GM21423 (cell line): ENCODE measurements around the gene PTPRJ.

Source experiments
- ATAC-seq: cut with Tn5 transposase; IDR thresholded peaks from one replicate; pipeline ENCODE4 v1.9.1; 2021; ENCODE audit warnings: mild to moderate bottlenecking, moderate library complexity; ENCODE audit not compliant: unreplicated experiment

Gene PTPRJ

DNA sequence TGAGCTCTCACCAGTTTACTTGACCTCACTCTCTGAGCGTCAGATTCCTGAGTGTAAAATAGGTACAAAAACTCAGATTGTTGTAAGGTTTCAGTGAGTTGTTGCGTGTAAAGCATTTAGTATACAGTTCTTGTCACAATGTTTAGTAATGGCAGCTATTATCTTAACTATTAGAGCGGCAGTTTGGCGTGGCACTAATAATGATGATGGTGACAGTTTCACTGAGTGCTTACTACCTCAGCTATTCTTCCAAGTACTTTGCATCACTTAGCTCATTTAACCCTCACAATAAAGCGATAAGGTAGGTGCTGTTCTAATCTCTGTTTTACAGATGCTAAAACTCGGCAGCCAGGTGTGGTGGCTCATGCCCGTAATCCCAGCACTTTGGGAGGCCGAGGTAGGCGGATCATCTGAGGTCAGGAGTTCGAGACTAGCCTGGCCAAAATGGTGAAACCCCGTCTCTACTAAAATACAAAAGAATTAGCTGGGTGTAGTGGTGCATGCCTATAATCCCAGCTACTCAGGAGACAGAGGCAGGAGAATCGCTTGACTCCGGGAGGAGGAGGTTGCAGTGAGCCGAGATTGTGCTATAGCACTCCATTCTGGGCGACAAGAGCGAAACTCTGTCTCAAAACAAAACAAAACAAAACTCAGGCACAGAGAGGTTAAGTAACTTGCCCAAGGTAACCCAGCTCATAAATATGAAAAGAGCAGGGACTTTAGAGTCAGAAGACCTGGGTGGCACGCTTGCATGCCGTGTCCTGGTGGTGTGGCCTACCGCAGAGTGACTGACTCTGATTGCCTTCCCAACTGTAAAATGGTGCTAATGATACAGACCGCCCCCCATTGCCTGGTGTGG, 76.2 kb downstream of the PTPRJ start:
- no peak for ATAC-seq

- ATAC-seq = no peak
These were observed 77.7 kb downstream of the PTPRJ start for GRCh38 chr11:48058064-48058463.

GRCh38 chr11:48058788-48059187, 78.4 kb downstream of the PTPRJ start:
- no peak for ATAC-seq

- ATAC-seq = no peak
These were observed 82.3 kb downstream of the PTPRJ start for GRCh38 chr11:48062649-48063048.

DNA sequence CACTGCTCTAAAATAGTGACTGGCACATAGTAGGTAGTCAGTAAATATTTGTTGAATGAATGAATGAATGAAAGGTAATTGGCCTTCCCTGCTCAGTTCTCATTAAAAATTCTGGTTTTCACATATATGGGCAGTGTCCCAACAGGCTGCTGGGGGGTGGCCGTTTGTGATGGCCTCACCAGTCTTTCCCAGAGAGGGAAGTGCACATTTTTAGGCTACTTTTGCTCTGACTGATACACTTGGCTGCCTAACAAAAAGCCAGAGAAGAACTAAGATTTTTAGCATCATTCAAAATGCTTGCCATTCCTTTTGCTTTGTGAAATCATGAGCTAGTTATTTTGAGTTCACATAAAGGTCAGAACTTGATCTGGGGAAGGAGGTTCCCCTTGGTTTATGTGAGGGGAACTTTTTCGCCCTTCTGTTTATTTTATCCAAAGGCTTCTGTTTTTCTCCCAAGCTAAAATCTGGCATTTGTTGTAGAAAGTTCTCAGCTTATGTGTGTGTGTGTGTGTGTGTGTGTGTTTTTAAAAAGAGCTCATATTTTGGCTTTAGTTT, 83.1 kb downstream of the PTPRJ start:
- ATAC-seq = no peak

GRCh38 chr11:48064306-48064705, 83.9 kb downstream of the PTPRJ start:
- no peak for ATAC-seq

DNA sequence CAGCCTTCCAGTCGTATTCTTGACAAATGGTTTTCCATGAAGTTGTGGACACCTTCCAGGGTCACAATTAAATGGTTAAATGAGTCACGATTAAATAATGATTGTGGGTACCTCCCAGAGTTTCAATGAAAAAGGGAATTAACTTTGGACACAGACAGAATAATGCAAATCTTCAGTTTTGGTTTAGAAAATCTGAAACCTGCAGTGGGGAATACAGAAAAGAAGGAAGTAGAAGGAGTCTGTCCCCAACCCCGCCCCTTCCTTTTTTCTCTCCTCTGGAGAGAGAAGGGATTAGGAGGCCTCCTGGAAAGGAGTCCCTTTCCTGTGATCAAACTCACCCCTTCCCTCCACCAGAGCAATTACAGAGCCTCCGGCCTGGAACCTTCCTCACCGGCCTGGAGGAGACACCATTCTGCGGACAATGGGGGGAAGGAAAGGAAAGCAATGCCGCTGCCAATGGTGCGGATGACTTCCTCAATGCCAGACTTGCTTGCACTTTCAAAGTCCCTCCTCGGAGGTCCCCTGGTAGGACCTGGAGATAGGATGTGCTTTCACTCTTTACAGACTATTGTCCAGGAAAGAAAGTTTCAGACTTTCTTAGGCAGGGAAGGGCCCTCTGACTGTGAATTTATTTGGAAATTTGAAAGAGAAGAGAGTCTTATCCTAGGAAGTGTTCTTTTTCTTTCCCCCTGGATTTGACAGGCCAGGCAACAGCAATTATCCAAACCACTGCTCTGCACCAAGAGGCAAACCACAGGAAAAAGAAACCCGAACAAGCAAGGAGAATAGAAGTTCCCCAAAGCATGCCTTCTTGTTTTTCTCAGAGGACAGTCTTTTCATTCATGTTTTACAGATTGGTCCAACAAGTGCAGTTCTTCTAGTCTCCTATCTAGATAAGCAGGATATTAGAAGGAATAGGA, 86.8 kb downstream of the PTPRJ start:
- ATAC-seq = no peak

DNA sequence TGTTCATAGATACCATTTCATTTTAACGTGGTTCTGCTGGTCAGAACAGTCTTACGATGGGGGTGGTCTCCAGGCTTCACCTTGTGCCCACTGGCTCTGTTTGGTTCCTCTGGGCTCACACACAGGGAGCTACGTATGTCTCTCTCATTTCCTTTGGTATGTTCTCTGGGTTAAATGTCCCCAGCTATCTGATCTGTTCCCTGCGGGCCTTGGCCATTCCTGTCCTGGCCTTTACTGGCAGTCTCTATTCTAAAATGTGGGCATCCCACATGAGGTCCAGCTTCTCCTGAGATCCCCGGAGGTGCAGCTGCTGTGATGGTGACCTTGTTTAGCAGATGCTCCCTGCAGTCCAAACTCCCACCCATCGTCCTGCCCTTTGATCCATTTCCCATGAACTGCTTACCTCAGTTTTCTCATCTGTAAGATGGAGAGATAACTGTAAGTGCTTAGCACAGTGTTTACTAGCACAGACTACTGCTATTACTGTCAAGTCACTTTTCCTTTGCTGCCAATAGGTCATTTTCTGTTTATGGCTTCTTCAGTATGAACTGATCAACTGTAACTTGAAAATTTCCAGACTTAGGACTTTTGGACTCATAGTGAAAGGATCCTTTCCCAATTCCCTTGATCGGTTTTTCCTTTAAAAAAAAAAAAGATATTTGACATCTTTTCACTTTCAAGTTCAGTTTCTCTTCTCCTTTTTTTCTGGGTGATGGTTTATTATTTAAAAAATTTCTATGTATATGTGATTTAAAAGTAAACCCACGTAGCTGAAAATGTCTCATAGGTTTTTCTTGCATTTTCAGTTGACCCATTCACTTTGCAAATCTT, 92.9 kb downstream of the PTPRJ start:
- no peak for ATAC-seq

- no peak for ATAC-seq
These were observed 94.2 kb downstream of the PTPRJ start for GRCh38 chr11:48074425-48075181.

GRCh38 chr11:48075637-48076036, 95.3 kb downstream of the PTPRJ start:
- no peak for ATAC-seq

- no peak for ATAC-seq
These were observed 96.9 kb downstream of the PTPRJ start for GRCh38 chr11:48077251-48077650.

GRCh38 chr11:48078689-48079088, 98.3 kb downstream of the PTPRJ start:
- ATAC-seq = no peak

DNA sequence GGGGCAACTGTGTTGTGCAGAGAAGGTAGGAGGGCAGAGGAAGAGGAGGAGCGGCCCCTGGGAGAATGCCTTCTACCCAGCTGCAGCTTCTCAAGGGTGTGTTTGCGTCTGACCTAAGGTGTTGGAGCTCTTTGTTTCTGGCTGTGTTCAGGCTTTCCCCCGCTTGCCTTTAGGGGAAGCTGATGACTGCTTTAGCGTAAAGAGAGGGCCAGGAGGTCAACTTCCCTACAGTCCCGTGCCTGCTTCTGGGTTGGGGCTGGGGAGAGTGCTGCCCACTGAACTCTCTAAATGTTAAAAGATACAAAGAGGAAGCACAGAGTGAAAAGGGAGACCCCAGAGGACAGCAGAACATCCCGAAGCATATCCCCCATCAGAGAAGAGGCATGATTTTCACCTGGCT, 99.2 kb downstream of the PTPRJ start:
- no peak for ATAC-seq

GRCh38 chr11:48080301-48080861, 100.0 kb downstream of the PTPRJ start:
- ATAC-seq = no peak

DNA sequence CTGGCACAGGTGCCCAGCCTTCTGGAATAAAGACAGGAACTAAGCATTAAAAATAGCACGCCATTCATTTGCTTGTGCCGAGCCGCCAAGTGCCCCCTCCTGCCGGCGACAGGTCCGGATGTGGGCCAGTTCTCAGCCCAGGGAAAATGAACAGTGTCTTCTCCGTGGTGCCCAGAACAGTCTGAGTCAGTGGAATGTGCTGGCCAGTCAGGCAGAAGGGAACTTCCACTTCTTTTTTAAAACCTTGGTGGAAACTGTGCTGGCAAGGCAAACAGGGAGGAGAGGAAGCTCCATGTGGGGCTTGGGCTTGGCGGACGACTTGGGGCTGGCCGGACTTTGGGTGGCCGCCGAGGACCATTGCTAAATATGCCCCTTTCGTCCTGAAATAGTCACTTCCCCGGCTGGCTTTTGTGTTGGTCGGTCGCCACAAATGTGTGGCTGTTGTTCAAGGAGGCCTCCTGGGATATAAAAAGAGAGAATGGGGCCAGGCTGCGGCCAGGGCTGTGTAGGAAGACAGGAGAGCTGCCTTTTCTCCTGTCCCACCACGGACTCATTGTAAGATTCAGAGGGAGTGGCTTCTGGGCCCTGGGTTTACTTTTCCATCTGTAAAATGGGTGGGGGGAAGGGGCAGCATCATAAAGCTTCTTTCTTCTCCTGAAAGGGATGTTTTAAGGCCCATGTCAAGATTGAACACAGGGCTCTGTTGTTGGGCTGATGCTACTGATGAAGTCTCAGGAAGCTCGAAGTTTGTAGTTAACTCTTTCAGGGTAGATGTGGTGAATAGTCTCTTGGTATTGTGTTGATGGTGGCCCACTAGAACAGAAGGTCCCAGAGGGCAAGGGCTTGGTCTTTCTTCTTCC, 101.0 kb downstream of the PTPRJ start:
- no peak for ATAC-seq

DNA sequence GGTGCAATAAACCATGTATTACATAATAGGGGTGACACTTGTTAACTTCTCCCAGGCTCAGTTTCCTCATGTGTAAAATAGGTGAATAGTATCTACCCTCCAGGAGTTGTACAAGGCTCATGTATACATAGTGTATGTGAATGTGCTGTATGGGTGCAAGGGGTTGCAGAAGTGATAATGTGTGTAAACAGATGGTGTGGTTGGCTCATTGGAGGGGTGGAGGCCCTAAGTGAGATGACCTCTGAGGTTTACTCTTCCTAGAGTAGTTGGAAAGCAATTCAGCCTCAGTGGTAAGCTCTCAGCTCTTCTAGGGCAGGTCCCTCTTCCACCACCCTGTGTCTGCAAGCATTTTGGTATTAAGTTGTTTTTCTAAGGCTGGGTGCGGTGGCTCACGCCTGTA, 102.4 kb downstream of the PTPRJ start:
- ATAC-seq = no peak

DNA sequence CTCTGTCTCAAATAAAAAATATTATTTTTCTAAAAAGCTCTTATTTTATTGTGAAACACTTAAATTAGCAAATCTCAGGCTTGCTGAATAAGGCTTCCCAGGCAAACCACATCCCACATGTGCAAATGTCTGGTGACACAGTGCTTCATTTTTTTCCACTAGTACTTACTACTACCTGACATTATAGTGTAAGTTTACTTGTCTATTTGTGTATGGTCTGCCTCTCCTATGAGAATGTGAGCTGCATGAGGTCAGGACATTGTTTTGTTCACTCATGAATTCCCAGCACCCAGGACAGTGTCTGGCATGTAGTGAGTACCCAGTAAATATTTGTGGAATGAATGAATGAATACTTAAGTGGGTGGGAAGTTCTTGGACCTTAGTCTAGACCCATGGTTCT, 103.1 kb downstream of the PTPRJ start:
- ATAC-seq = no peak

DNA sequence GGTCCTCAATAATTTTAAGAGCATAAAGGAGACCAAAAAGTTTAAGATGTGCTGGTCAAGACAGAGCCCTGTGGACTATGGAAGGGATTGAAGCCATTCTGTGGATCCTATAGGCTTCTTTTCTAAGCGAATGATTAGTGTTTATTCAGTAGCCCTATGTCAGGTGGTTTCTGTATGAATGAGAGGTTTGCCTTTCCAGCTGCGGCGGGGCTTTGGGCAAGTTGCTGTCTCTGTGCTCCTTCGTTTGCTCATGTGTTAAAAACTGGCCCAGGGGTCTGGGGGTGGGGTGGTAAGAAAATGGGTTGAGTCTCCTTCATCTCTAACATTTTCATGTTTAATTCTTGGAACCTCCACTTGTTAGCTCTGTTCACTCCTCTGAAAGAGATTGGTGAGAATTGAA, 105.3 kb downstream of the PTPRJ start:
- ATAC-seq = no peak

- no peak for ATAC-seq
These were observed 107.1 kb downstream of the PTPRJ start for GRCh38 chr11:48087422-48087821.
